HG02884 (cell line): Measurements from ENCODE around the gene ZSCAN25.
"Not testable (repeated sequence)": the region's sequence is repeated elsewhere in the genome, so short reads cannot be mapped to it uniquely, and the experiment has no call there.

Source experiments
- ATAC-seq: cut with Tn5 transposase; IDR thresholded peaks from one replicate; pipeline ENCODE4 v1.9.1; 2021; ENCODE audit warnings: mild to moderate bottlenecking, moderate library complexity; ENCODE audit not compliant: unreplicated experiment

The ZSCAN25 gene

DNA sequence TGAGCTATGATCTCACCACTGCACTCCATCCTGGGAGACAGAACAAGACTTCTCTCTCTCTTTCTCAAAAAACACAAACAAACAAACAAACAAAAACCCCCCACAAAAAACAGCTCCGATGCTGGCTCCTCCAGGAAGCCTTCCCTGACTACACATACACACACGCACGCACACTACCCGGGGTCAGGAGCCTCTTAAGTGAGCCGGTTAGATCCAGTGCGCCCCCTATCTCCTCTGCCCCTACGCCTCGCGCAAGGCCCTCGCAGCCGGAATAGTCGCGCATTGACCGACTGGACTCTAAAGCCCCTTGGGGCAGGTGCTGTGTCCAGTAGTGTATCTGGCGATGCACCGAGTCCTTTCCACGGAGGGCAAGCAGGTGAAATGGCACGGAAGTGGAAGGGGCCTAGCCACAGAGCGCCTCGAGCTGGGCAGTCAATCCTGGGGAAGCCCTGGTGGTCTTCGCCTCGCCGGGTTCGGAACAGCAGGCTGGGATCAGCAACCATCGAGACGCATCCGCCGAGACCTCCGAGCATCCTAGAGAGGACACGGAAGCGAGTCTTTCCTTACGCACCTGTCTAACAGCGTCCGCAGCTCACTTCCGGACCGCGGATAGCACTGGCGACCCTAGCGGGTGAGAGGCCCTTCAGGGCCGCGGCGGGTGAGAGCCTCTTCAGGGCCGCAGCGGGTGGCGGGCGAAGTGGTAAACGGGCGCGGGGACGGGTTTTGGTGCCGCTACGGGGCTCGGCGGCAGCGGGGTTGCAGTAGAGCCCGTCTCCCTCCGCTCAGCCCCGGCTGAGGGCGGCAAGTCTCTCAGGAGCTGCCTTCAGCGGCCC is at the start of gene ZSCAN25:
TSS of gene ZSCAN25 (plus strand) at position 588 of the 833 bp plus-strand sequence. CDS start 2,661 bp downstream, outside the sequence.
- peak; percentile 81 for ATAC-seq

DNA sequence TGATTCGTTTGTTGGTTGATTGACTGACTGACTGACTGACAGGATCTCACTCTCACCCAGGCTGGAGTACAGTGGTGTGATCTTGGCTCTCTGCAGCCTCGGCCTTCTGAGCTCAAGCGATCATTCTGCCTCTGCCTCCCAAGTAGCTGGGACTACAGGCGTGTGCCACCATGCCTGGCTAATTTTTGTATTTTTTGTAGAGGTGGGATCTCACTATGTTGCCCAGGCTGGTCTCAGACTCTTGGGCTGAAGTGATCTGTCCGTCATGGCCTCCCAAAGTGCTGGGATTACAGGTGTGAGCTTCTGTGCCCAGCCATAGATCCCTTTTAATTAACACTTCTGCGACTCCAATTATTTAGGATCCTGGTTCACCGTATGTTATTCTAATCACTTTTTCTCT is 48.0 kb upstream of the ZSCAN25 start:
- not testable (repeated sequence) for ATAC-seq

DNA sequence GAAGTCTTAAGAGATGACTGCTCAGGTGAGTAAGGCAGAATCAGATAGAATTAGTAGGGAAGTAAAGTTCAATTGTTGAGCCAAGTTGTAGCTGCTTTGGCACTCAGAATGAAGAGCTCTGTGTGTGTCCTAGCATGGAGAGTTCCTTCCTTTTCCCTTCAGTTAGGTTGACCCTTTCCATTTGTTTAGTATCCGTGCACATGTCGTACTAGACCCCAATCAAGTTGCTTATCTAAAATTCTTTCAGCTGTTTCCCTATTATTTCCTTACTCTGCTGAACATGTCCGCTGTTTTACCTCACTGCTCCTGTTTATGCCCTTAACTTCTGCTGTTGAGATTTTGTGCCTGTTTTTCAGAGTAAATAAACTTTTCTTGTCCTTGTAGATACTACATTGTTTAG is 45.0 kb upstream of the ZSCAN25 start:
- no peak for ATAC-seq

DNA sequence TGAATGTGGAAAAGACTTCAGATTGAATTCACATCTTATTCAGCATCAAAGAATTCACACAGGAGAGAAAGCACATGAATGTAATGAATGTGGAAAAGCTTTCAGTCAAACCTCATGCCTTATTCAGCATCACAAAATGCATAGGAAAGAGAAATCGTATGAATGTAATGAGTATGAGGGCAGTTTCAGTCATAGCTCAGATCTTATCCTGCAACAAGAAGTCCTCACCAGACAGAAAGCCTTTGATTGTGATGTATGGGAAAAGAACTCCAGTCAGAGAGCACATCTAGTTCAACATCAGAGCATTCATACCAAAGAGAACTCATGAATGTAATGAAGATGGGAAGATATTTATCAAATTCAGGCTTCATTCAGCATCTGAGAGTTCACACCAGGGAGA is 43.5 kb upstream of the ZSCAN25 start:
- ATAC-seq: no peak

DNA sequence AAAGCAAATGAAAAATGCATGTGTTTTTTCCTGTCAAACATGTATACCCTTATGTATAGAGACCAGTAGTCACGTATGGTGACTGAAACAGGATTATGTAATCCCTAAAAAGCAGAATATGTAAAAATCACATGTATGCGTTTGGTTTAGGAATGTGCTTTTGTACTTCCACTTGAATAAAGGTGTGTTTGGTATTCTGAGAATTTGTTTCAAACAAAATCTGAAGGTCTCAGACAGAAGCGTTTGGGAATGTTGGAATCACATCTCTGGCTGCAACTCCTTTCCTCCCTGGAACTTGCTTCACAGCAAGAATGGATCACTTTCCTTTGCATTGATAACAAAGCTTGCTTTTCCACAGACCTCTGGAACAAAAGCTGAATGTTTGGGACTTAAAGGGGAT is 40.5 kb upstream of the ZSCAN25 start:
- ATAC-seq: no peak

DNA sequence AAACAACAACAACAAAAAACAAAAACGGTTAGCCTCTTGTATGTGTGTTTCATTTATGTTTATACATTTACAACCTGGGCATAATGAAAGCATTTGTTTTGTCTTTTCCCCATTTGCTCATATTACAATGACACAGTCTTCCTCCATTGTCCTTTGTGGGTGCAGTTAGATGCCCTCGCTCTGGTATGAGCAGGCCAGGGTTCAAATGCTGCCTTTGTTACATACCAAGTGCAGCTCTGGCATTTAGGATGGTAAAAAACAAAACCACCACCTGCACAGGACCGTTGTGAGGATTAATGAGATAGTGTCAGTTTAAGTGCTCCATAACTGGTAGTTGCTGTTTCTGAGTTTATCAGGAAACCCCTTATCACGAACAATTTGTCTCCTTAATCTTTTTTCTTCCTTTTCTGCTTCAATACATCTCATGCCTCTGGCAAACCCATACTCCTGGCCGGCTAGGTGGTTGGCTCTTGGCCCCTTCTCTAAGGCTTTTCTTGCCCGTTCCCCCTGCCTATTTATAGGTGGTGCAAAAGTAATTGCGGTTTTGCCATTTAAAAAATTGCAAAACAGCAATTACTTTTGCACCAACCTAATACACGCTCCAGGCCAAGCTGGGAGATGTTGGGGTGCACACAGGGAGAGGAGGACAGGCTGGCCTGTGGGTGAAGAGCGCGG is 37.3 kb upstream of the ZSCAN25 start:
- no peak for ATAC-seq

DNA sequence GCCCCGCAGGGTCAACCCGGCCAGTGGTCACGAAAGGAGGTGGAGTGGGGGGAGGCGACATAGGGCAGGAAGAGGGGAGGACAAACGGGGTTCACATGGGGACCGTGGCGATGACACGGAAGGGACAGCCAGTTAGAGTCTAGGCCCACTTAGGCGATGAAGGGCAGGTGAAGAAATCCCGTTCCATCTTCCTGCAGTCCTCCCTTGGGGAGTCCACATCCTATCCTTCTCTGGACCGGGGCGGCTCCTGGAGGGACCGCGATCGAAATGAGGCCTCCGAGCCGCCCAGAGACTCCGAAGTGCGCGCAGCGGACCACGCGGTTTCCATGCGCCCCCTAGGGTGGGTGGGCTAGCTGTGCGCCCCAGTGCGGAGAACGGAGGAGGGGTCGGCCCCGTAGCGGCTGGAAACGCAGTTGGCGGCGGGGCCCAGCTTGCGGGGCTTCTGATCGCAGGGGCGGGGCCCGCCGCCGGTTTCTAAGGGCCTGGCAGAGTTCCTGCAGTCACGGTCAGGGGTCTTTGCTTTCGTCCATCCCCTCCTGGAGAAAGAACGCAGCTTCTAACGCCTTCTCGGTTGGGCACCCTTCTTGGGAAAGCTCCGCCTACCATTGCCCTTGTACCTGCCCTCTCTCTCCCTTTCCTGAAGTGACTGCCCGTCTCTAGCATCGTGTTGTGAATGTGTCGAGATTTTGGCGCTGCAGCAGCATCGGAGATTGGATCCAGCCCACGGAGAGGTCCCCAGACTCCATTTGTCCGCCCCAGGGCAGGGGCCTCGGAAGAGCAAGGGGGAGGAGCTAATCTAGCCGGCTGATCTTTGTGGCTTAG is 36.6 kb upstream of the ZSCAN25 start:
- no peak for ATAC-seq

DNA sequence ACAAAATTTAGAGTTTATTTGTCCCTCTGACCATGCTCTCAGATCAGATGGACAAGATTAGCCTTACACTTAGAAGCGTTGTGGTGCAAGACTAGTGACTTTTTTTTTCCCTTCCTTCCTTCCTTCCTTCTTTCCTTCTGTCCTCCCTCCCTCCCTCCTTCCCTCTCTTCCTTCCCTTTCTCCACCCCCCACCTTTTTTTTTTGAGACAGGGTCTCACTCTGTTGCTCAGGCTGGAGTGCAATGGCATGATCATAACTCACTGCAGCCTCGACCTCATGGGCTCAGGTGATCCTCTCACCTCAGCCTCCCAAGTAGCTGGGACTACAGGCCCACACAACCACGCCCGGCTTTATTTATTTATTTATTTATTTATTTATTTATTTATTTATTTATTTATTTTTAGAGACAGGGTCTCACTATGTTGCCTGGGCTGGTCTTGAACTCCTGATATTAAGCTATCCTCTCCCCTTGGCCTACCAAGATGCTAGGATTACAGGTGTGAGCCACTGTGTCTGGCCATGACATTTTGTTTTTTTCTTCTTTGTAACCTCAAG is 35.9 kb upstream of the ZSCAN25 start:
- ATAC-seq: not testable (repeated sequence)

DNA sequence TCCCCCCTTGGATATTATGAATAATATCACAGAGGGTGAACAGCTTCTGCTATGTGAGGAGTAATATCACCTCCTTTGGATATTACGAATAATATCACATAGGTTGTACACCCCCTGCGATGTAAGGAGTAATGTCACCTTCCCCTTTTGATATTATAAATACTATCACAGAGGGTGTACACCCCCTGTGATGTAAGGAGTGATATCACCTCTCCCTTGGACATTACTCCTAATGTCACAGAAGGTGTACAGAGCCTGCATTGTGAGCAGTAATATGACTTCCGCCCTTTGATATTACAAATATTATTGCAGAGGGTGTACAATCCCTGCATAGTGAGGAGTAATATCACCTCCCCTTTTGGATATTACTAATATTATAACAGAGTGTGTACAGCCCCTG is 27.9 kb upstream of the ZSCAN25 start:
- ATAC-seq: no peak

DNA sequence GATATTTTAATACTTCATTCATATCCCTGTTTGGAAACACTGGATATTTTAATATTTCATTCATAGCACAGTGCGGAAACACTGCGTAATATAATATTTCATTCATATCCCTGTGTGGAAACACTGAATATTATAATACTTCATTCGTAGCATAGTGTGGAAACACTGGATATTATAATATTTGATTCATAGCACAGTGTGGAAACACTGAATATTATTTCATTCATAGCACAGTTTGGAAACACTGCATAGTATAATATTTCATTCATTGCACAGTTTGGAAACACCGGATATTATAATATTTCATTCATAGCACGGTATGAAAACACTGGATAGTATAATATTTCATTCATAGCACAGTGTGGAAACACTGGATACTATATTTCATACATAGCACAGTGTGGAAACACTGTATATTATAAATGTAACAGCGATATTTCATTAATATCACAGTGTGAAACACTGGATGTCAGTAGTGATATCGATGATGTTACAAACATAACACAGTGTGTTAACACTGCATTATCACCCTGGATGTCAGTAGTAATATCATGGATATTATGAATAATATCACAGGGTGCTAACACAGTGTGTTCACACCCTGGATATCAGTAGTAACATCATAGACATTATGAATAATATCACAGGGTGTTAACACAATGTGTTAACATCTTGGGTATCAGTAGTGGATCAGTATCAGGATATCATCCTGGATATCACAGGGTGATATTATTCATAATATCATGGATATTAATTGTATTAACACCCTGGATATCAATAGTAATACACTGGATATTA is 21.6 kb upstream of the ZSCAN25 start:
- ATAC-seq: no peak

DNA sequence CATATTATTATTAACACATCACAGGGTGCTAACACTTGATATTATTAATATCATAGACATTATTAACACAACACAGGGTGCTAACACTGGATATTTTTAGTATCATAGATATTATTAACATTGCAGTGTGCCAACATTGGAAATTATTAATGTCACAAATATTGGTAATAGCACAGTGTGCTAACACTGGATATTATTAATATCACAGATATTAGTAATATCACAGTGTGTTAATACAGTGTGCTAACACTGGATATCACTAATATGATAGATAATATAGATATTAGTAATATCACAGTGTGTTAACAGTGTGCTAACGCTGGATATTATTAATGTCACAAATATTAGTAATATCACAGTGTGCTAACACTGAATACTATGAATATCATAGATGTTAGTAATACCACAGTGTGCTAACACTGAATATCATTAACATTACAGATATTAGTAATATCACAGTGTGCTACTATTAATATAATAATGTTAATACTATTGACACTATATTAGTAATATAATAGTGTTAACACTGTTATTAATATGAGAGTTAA is 20.3 kb upstream of the ZSCAN25 start:
- ATAC-seq: no peak

DNA sequence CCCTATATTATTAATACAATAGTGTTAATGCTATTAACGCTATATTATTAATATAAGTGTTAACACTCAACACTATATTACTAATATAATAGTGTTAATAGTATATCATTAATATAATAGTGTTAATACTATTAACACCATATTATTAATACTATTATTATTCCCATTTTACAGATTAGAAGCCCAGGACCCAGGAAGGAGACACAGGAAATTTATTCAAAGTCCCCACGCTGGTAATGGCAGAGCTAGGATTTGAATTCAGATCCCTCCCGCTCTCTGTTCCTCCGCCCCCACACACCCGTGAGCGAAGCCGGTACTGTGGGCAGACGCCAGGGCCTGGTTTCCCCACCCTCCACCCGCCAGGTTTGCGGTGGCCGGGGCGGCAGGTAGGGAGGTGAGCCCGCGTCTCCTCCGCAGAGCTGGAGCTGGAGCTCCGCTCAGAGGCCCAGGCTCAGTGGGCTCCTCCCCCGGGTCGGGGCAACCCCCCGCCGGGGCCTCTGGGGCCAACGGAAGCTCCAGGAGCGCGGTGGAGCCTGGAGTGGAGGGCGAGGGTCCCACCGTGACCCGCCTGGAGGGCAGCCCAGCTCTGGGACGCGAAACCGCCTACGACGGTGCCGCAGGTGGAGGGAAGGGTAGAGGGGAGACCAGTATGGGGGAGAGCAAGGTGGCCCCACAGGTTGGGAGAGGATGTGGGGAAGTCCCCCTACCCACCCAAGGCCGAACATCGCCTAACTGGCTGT is 18.8 kb upstream of the ZSCAN25 start, which contains the start of gene TMEM225B:
TSS of gene TMEM225B (plus strand) at position 506 of the 740 bp plus-strand sequence. CDS start 6,122 bp downstream, outside the sequence.
- ATAC-seq: no peak

DNA sequence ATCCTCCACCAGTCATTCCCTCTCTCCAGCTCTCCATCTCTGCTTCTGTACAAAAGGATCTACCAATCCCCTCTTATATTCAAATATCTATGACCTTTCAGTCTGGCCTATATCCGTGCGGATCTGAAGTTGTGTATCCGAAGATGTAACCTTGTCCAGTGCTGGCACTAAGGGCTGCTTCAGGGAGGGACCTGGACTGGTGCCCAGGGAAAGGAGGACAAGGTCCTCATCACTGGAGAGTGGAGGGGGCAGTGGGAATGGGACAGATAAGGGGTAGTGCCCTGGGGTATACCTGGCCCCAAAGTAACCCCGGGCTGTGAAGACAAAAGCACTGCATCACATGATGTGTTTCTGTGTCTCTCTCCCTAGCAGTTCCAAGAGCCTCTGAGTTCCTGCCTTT is 16.9 kb upstream of the ZSCAN25 start:
- no peak for ATAC-seq

DNA sequence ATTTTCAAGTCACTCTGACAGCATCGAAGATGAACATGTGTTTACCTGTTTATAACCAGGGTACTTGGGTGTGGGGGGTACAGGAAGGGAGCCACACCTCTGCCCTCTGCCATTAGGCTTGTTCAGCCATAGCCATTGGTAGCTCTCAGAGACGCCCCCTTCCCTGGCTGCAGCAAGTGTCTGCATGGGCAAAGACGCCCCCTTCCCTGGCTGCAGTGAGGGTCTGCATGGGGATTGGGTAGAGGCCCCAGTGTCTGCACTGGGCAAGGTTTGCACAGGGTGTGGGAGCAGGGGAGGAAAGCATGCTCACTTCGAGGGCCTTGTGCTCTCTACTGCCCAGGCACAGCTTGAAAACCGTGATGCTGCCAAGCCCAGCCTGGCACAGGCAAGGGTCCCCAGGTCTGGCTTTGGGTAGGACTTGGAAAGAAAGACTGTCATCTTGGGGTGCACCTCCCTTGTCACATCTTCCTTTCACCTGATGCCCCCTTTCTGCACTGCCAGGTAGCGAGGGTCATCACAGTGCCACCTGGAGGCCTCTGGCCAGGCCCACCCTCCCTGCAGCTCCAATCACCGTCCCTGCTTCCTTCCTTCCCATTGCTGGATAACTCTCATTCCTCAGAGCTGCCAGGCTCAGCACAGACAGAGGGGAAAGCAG is 15.0 kb upstream of the ZSCAN25 start:
- no peak for ATAC-seq

DNA sequence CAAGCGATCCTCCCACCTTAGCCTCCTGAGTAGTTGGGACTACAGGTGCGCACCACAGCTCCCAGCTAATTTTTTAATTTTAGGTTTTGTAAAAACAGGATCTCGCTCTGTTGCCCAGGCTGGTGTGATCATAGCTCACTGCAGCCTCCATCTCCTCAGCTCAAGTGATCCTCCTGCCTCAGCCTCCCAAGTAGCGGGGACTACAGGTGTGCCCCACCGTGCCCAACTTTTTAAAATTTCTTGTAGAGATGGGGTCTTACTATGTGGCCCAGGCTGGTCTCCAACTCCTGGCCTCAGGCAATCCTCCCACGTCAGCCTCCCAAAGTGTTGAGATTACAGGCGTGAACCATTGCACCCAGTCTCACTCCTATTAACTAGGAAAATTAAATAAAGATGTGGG is 11.2 kb upstream of the ZSCAN25 start:
- ATAC-seq: no peak

DNA sequence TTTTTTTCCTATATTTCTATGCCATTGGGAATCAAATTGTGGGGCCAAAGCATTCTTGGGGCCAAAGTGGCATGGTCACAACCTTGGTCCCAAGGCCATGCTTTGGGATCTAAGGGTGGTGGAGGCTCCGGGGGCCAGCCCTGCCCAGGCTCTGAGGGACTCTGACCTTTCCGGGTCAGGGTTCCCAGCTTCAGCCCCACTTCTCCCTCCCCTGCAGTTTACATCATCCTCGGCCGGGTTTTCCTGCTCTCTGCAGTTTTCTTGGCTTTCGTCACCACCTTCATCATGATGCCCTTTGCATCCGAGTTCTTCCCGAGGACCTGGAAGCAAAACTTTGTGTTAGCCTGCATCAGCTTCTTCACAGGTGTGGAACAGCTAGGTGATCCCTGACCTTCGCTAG is 10.2 kb upstream of the ZSCAN25 start:
- ATAC-seq: no peak

DNA sequence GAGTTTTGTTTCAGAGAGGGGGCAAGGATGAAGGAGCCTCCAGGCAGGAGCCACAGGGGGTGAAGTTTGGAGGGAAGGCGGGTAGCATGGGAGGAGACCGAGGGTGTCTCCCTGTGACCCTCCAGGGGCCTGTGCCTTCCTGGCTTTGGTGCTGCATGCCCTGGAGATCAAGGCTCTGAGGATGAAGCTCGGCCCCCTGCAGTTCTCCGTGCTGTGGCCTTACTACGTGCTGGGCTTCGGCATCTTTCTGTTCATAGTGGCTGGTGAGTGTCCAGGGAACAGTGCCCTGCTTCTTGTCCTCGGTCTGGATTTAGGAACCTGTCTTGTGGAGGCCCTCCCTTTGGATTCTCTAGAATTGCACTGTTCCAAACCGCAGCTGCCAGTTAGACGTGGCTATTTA is 9.2 kb upstream of the ZSCAN25 start:
- no peak for ATAC-seq

DNA sequence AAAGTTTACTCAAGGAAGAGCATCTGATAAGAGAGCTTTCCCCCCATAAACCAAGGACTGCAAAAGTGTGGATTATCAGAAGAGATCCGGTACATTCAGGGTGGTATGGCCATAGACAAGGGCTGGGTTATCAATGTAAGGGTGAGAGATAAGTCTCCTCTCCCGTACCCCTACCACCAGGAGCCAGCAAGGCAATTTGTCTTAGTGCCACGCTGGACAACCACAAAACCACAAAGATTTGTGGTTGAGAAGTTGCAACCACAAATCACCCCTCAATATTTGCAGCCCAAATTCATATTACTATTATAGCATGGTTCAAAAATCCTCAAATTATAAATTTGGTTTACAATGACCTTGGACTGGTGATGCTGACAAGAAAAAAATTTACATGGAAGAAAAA is 2.3 kb upstream of the ZSCAN25 start:
- no peak for ATAC-seq

DNA sequence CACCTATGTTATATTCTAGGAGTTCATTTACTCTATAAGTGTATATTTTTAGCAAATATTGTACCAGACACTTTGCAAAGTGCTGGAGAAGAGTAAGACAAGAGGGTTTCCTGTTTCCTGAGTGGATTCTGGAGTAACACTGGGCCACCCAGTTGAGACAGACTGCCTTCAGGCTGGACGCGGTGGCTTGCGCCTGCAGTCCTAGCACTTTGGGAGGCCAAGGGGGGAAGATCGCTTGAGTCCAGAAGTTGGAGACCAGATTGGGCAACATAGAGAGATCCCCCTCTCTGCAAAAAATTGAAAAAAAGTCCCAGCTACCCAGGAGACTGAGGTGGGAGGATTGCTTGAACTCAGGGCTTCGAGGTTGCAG is 772 bp upstream of the ZSCAN25 start:
- ATAC-seq: no peak
